Caco-2 (cell line): ENCODE measurements around the gene TCEAL5. TPM values are rescaled to one million over a fixed set of nuclear protein-coding genes. Genes with fewer than 3 reads are reported as not detected.
"Not testable (repeated sequence)": the region's sequence is repeated elsewhere in the genome, so short reads cannot be mapped to it uniquely, and the experiment has no call there.

Experiments
- BruUV-seq: library from RNA; stranded (reverse); fragments of 400-500 nt; replicated peaks from 2 replicates; lab custom pipeline; 2021; lab: Mats Ljungman, UMichigan
- CTCF ChIA-PET: fragments of 300-600 bp; sonication (Branson Sonifier 250); formaldehyde crosslinking; loops from one replicate; lab custom pipeline; 2022; ENCODE audit warnings: antibody characterized with exemption; lab: Charles Lee
- POLR2A ChIA-PET: fragments of 300-600 bp; sonication (Branson Sonifier 250); formaldehyde crosslinking; loops from one replicate; lab custom pipeline; 2022; ENCODE audit warnings: antibody characterized with exemption; lab: Charles Lee
- DNase-seq, 2 experiments: peaks; one replicate each; pipeline versions ENCODE4 v3.0.0 to v3.0.0-alpha.2; 2020 to 2022
- H3K27me3 ChIP-seq: replicated peaks from 2 replicates; pipeline ENCODE4 v1.6.0; 2011; ENCODE audit warnings: low read length; ENCODE audit not compliant: control insufficient read depth, insufficient read depth
- H3K36me3 ChIP-seq: 2 replicates; pipeline ENCODE4 v1.5.1; 2011; ENCODE audit warnings: low read length; ENCODE audit not compliant: control insufficient read depth, insufficient read depth
- H3K4me1 ChIP-seq: fragments of 250-450 bp; sonication (Bioruptor Pico); 2 replicates; pipeline ENCODE4 v1.5.1; 2020; ENCODE audit warnings: mild to moderate bottlenecking
- H3K4me3 ChIP-seq: 2 replicates; pipeline ENCODE4 v1.5.1; 2011; ENCODE audit warnings: low read depth, mild to moderate bottlenecking, control low read depth, low read length
- H3K9me3 ChIP-seq: fragments of 250-450 bp; sonication (Bioruptor Pico); 2 replicates; pipeline ENCODE4 v1.5.1; 2020; ENCODE audit warnings: mild to moderate bottlenecking, moderate library complexity
- H3K27ac Mint-ChIP-seq: one replicate; pipeline ENCODE4 v1.8.0; 2022; ENCODE audit warnings: mixed read lengths; ENCODE audit not compliant: unreplicated experiment
- H3K27me3 Mint-ChIP-seq: one replicate; pipeline ENCODE4 v1.8.0; 2022; ENCODE audit warnings: mixed read lengths; ENCODE audit not compliant: insufficient read depth, unreplicated experiment
- H3K36me3 Mint-ChIP-seq: one replicate; pipeline ENCODE4 v1.8.0; 2022; ENCODE audit warnings: mild to moderate bottlenecking, mixed read lengths; ENCODE audit not compliant: insufficient read depth, unreplicated experiment
- H3K4me1 Mint-ChIP-seq: one replicate; pipeline ENCODE4 v1.8.0; 2022; ENCODE audit warnings: low read depth, mixed read lengths; ENCODE audit not compliant: unreplicated experiment
- H3K4me3 Mint-ChIP-seq: one replicate; pipeline ENCODE4 v1.8.0; 2022; ENCODE audit warnings: mild to moderate bottlenecking, moderate library complexity, mixed read lengths; ENCODE audit not compliant: unreplicated experiment
- H3K9me3 Mint-ChIP-seq: one replicate; pipeline ENCODE4 v1.8.0; 2022; ENCODE audit warnings: mixed read lengths; ENCODE audit not compliant: unreplicated experiment
- intact Hi-C: fragments of 100-400 bp; cut with micrococcal nuclease; formaldehyde crosslinking; loops from one replicate; pipeline ENCODE4 v1.10.0; 2022; ENCODE audit not compliant: unreplicated experiment
- total RNA-seq: library from RNA; stranded (reverse); gene quantifications from 2 replicates; pipeline ENCODE4 v1.2.3, GENCODE V29; 2022
- TF ChIP-seq, protein P1 (sequence below), 2 experiments: fragments of 200-600 bp in 1 of 2; IDR thresholded peaks; 1 replicate in 1 of 2; 2 replicates in 1 of 2; pipeline versions ENCODE4 v1.5.1 to v1.8.0; 2011 to 2022; ENCODE audit warnings: antibody characterized with exemption in 1 of 2, control low read depth in 1 of 2, inconsistent platforms in 1 of 2, low read depth in 1 of 2, low read length in 1 of 2, mild to moderate bottlenecking in 1 of 2, moderate library complexity in 1 of 2; ENCODE audit not compliant: insufficient read depth in 1 of 2, severe bottlenecking in 1 of 2, unreplicated experiment in 1 of 2

Gene TCEAL5
- total RNA-seq, 1 experiment from 2014 or later, result not detected

DNA sequence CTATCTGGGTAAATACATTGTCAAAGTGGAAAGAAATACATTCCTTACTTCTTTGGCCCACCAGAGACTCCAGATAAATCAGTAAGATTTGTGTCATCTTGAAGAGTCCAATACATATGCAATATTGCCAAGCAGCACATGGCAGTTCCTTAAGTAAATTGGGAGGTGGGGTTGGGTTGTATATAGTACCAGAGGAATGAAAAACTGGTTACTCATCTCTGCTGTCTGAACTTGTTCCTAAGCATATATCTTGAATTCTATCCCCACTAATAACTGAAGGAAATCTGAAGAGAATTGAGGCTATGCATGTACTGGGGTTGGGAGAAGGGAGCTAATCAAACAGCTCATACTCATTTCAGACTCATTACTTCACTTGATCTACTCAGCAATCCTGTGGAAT, 36.4 kb downstream of the TCEAL5 start:
- intact Hi-C loops, result no loop called here
- Mint-ChIP-seq H3K4me3 (no peak overlapping the region), H3K36me3 (no peaks in the 10 kb centered on the region), H3K27me3 (peaks cover 18% of the 10 kb centered on the region), H3K27ac (no peak overlapping the region), H3K9me3 (no peaks in the 10 kb centered on the region), H3K4me1 (no peaks in the 10 kb centered on the region)
- no peaks in the 10 kb centered on the region for H3K27me3 ChIP-seq
- TF ChIP-seq, protein P1, sequence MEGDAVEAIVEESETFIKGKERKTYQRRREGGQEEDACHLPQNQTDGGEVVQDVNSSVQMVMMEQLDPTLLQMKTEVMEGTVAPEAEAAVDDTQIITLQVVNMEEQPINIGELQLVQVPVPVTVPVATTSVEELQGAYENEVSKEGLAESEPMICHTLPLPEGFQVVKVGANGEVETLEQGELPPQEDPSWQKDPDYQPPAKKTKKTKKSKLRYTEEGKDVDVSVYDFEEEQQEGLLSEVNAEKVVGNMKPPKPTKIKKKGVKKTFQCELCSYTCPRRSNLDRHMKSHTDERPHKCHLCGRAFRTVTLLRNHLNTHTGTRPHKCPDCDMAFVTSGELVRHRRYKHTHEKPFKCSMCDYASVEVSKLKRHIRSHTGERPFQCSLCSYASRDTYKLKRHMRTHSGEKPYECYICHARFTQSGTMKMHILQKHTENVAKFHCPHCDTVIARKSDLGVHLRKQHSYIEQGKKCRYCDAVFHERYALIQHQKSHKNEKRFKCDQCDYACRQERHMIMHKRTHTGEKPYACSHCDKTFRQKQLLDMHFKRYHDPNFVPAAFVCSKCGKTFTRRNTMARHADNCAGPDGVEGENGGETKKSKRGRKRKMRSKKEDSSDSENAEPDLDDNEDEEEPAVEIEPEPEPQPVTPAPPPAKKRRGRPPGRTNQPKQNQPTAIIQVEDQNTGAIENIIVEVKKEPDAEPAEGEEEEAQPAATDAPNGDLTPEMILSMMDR (IDR thresholded peaks at IDR 0.05; ENCODE audit: insufficient read depth in 1 of 2, low read depth in 1 of 2, low read length in 1 of 2, severe bottlenecking in 1 of 2, unreplicated experiment in 1 of 2), result no peak
- no peak for DNase-seq
- ChIA-PET POLR2A (no interaction called here), CTCF (no interaction called here)
- no peak overlapping the region for H3K4me3 ChIP-seq
- BruUV-seq, result no TSS peak
- H3K36me3 ChIP-seq, result no peaks in the 10 kb centered on the region
- H3K4me1 ChIP-seq, result no peaks in the 10 kb centered on the region
- H3K9me3 ChIP-seq, result no peaks in the 10 kb centered on the region

DNA sequence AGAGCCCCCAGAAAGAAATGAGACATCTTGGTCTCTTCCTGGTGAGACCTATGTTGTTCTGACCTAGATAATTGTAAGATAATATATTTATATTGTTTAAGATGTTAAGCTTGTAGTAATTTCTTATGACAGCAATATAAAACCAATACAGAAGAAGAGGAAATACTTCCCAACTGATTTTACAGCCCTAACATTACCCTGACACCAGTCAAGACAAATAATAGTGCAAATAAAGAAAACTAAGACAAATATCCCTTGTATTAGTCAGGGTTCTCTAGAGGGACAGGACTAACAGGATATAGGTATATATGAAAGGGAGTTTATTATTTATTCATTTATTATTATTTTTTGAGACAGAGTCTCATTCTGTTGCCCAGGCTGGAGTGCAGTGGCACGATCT, 40.3 kb downstream of the TCEAL5 start:
- Mint-ChIP-seq H3K27ac (no peak overlapping the region), H3K27me3 (peaks cover 3% of the 10 kb centered on the region), H3K4me1 (peaks cover 7% of the 10 kb centered on the region), H3K4me3 (no peak overlapping the region), H3K36me3 (no peaks in the 10 kb centered on the region), H3K9me3 (no peaks in the 10 kb centered on the region)
- no TSS peak for BruUV-seq
- CTCF ChIA-PET, result no interaction called here
- H3K4me3 ChIP-seq, result no peak overlapping the region
- no peaks in the 10 kb centered on the region for H3K4me1 ChIP-seq
- no peak for DNase-seq
- POLR2A ChIA-PET, result no interaction called here
- H3K36me3 ChIP-seq, result no peaks in the 10 kb centered on the region
- H3K9me3 ChIP-seq, result no peaks in the 10 kb centered on the region
- intact Hi-C loops, result no loop called here
- TF ChIP-seq, protein P1 (IDR thresholded peaks at IDR 0.05; ENCODE audit: insufficient read depth in 1 of 2, low read depth in 1 of 2, low read length in 1 of 2, severe bottlenecking in 1 of 2, unreplicated experiment in 1 of 2), result no peak
- no peaks in the 10 kb centered on the region for H3K27me3 ChIP-seq

DNA sequence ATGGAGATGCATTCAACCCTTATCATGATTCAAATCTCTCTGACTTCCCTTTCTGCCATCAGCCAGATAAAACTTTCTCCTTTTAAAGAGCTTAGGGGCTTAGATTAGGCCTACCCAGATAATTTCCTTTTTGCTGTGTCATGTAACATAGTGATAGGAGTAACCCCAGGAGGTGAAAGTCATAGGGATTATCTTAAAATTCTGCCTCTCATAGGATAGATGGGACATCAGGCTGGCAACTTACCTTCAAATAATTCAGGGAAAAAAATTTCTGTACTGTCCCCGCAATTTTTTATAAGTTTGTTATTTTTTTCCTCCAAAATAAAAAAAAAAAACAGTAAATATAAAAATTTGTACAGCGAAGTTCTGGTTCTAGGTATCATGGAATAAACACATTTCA, 40.9 kb downstream of the TCEAL5 start:
- CTCF ChIA-PET, H3K27me3 ChIP-seq, H3K4me3 Mint-ChIP-seq, H3K4me3 ChIP-seq, H3K4me1 Mint-ChIP-seq, H3K27ac Mint-ChIP-seq, DNase-seq, intact Hi-C loops, H3K9me3 Mint-ChIP-seq, H3K36me3 Mint-ChIP-seq, BruUV-seq, H3K9me3 ChIP-seq, H3K4me1 ChIP-seq, POLR2A ChIA-PET, H3K27me3 Mint-ChIP-seq, H3K36me3 ChIP-seq: not testable (repeated sequence)

DNA sequence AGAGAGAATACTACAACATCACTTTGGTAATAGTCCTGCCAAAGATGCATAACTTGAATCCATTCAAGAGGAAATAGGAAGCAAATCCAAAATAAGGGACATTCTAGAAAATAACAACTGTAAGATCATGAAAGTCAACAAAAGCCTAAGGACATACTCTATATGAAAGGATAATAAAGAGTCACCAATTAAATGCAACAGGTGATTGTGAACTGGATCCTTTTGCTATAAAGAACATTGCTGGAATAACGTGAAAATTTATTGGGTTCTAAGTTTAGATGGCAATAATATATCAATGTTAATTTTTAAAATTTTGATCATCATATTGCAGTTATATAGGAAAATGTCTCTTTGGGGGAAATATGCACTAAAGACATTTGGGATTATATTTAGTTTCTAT, 41.7 kb downstream of the TCEAL5 start:
- no peak overlapping the region for H3K4me3 ChIP-seq
- no peaks in the 10 kb centered on the region for H3K27me3 Mint-ChIP-seq
- H3K27ac Mint-ChIP-seq, result no peak overlapping the region
- H3K36me3 ChIP-seq, result no peaks in the 10 kb centered on the region
- H3K9me3 Mint-ChIP-seq, result no peaks in the 10 kb centered on the region
- no peaks in the 10 kb centered on the region for H3K27me3 ChIP-seq
- TF ChIP-seq, protein P1 (IDR thresholded peaks at IDR 0.05; ENCODE audit: insufficient read depth in 1 of 2, low read depth in 1 of 2, low read length in 1 of 2, severe bottlenecking in 1 of 2, unreplicated experiment in 1 of 2), result no peak
- no TSS peak for BruUV-seq
- H3K36me3 Mint-ChIP-seq, result no peaks in the 10 kb centered on the region
- DNase-seq, result no peak
- CTCF ChIA-PET, result no interaction called here
- intact Hi-C loops, result no loop called here
- H3K4me3 Mint-ChIP-seq, result no peak overlapping the region
- H3K4me1 ChIP-seq, result no peaks in the 10 kb centered on the region
- H3K9me3 ChIP-seq, result no peaks in the 10 kb centered on the region
- H3K4me1 Mint-ChIP-seq, result peaks cover 7% of the 10 kb centered on the region
- POLR2A ChIA-PET, result no interaction called here
